ENCODE results near the gene MKX. TPM values are rescaled to one million over a fixed set of nuclear protein-coding genes. Genes with fewer than 3 reads are reported as not detected.

The MKX gene
- total and polyA plus RNA-seq, 2 donors (not counting 3 experiments of a cell fraction or from before 2014, with no cell fraction given), result not detected

DNA sequence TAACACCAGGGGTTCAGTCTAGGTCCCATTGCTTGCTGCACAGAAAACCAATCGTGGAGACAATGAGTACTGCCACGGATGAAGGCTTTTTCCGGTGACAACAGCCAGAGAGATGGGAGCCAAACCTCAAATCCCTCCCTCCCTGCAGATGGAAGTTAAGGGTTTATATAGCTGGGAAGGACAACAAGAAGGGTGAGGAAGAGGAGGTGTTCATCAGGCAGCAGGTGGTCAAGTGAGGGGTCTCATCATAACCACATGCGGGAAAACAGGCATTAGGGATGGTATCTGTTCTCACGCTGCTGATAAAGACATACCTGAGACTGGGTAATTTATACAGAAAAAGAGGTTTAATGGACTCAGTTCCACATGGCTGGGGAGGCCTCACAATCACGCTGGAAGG, 91.3 kb downstream of the MKX start:
- Histone ChIP-seq H3K4me2 (ENCODE audit: insufficient read depth, low read length) (no peak overlapping the region), H3K9me3 (replicated peaks; ENCODE audit: control insufficient read depth, insufficient read depth, low read length) (no peaks in the 10 kb centered on the region), H3K79me2 (ENCODE audit: control insufficient read depth, insufficient read depth, low read length) (no peaks in the 10 kb centered on the region), H2AFZ (ENCODE audit: low read depth, low read length) (no peak overlapping the region), H4K20me1 (replicated peaks; ENCODE audit: control insufficient read depth, extremely low read depth, insufficient read depth, low read length) (no peaks in the 10 kb centered on the region), H3K27me3 (ENCODE audit: control insufficient read depth in 2 of 2, insufficient read depth in 2 of 2, low read length in 2 of 2) (peaks cover 0 to 1% of the 10 kb centered on the region in 2 experiments), H3K4me1 (ENCODE audit: control insufficient read depth, extremely low read depth, insufficient read depth, low read length) (no peaks in the 10 kb centered on the region), H3K9me1 (replicated peaks; ENCODE audit: control insufficient read depth, extremely low read depth, insufficient read depth, low read length) (no peaks in the 10 kb centered on the region), H3K9ac (replicated peaks; ENCODE audit: extremely low read depth, insufficient read depth, low read length) (no peak overlapping the region), H3K27ac (ENCODE audit: insufficient read depth, low read depth, low read length) (no peak overlapping the region), H3K4me3 (replicated peaks in 1 of 3; ENCODE audit: insufficient read depth in 1 of 3, low read depth in 1 of 3, low read length in 3 of 3) (no peak overlapping the region), H3K36me3 (ENCODE audit: control insufficient read depth in 2 of 2, extremely low read depth in 1 of 2, insufficient read depth in 2 of 2, low read length in 2 of 2) (no peaks in the 10 kb centered on the region)
- dilution Hi-C loops (cut with MboI; ENCODE audit: extremely low pct_ligation_motif_present, low sequenced_read_pairs), result no loop called here
- TF ChIP-seq GATA2 (IDR thresholded peaks at IDR 0.05; ENCODE audit: insufficient read depth, insufficient read length, low read depth, low read length), result no peak
- TF ChIP-seq JUN (IDR thresholded peaks at IDR 0.05; ENCODE audit: borderline replicate concordance, insufficient read depth, insufficient read length, low read depth), result no peak
- no peak for TF ChIP-seq FOS (IDR thresholded peaks at IDR 0.05; ENCODE audit: borderline replicate concordance, insufficient read depth, low read length)
- TF ChIP-seq, protein P1, sequence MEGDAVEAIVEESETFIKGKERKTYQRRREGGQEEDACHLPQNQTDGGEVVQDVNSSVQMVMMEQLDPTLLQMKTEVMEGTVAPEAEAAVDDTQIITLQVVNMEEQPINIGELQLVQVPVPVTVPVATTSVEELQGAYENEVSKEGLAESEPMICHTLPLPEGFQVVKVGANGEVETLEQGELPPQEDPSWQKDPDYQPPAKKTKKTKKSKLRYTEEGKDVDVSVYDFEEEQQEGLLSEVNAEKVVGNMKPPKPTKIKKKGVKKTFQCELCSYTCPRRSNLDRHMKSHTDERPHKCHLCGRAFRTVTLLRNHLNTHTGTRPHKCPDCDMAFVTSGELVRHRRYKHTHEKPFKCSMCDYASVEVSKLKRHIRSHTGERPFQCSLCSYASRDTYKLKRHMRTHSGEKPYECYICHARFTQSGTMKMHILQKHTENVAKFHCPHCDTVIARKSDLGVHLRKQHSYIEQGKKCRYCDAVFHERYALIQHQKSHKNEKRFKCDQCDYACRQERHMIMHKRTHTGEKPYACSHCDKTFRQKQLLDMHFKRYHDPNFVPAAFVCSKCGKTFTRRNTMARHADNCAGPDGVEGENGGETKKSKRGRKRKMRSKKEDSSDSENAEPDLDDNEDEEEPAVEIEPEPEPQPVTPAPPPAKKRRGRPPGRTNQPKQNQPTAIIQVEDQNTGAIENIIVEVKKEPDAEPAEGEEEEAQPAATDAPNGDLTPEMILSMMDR (IDR thresholded peaks at IDR 0.05; ENCODE audit: extremely low read depth in 1 of 2, insufficient read depth in 1 of 2, low read depth in 1 of 2, low read length in 2 of 2), result no peak
- no peak for TF ChIP-seq MYC (IDR thresholded peaks at IDR 0.05; ENCODE audit: low read depth, low read length)
- no peak for TF ChIP-seq POLR2A (IDR thresholded peaks at IDR 0.05; ENCODE audit: low read depth, low read length)
- TF ChIP-seq, protein P2, sequence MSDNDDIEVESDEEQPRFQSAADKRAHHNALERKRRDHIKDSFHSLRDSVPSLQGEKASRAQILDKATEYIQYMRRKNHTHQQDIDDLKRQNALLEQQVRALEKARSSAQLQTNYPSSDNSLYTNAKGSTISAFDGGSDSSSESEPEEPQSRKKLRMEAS (IDR thresholded peaks at IDR 0.05; ENCODE audit: insufficient read depth, insufficient read length), result no peak
- TF ChIP-seq EZH2 (IDR thresholded peaks at IDR 0.05; ENCODE audit: borderline replicate concordance, low read depth, low read length, severe bottlenecking), result no peak
- no peak for TF ChIP-seq POLR2AphosphoS5 (IDR thresholded peaks at IDR 0.05; ENCODE audit: insufficient read depth, low read depth, low read length)
- no peak for DNase-seq (ENCODE audit: low read depth, low spot score)
- intact Hi-C loops (cut with micrococcal nuclease), result no loop called here
- CTCF ChIA-PET, result interaction anchor here (0.9 to 1.3 kb wide), 3 partner anchors 23 to 587 kb away, joined by 3 to 5 read pairs (median 3); no protein-coding TSS in a partner anchor
- FAIRE-seq, result no peak
- BruUV-seq (replicated peaks), result no TSS peak
- POLR2A ChIA-PET, result no interaction called here

Measured in endothelial cell of umbilical vein (primary cell).